B cell (primary cell): ENCODE results near the gene TF. TPM values are rescaled to one million over a fixed set of nuclear protein-coding genes. Genes with fewer than 3 reads are reported as not detected.
"Not testable (repeated sequence)": the region's sequence is repeated elsewhere in the genome, so short reads cannot be mapped to it uniquely, and the experiment has no call there.

Experiments
- ATAC-seq: fragments of 200-7000 bp; cut with Tn5 transposase; one replicate; pipeline ENCODE4 v1.10.0; 2021; ENCODE audit warnings: low read depth, mild to moderate bottlenecking, moderate number of reproducible peaks, moderate library complexity
- CTCF ChIA-PET: fragments of 350-600 bp; sonication (Branson Sonifier 250); formaldehyde crosslinking; loops from one replicate; lab custom pipeline; 2021; ENCODE audit warnings: antibody characterized with exemption, inconsistent platforms; lab: Charles Lee
- POLR2A ChIA-PET: fragments of 350-600 bp; sonication (Branson Sonifier 250); formaldehyde crosslinking; loops from one replicate; lab custom pipeline; 2021; ENCODE audit warnings: antibody characterized with exemption; lab: Charles Lee
- DNase-seq: peaks from one replicate; pipeline ENCODE4 v3.0.0; 2013
- H2AFZ ChIP-seq: 2 replicates; pipeline ENCODE4 v1.6.1; 2012; ENCODE audit warnings: mild to moderate bottlenecking, low read depth, low read length; ENCODE audit not compliant: insufficient read depth, poor library complexity, severe bottlenecking
- H3K27ac ChIP-seq, 2 donors: 1 replicate in 1 of 2; 2 replicates in 1 of 2; pipeline ENCODE4 v1.5.1; 2012 to 2013; ENCODE audit warnings: low read length in 2 of 2, mild to moderate bottlenecking in 2 of 2, moderate library complexity in 1 of 2
- H3K27me3 ChIP-seq, 4 experiments: fragments of 200-600 bp in 1 of 4; sonication (generic) in 1 of 4; replicated peaks in 1 of 4; 1 replicate in 2 of 4; 2 replicates in 2 of 4; pipeline versions ENCODE4 v1.6.1 to v1.7.0; 2013 to 2016; ENCODE audit warnings: low read length in 3 of 4, mild to moderate bottlenecking in 2 of 4, mixed read lengths in 1 of 4, moderate library complexity in 1 of 4; ENCODE audit not compliant: insufficient read depth in 4 of 4, control insufficient read depth in 3 of 4; ENCODE audit errors: control extremely low read depth in 1 of 4
- H3K36me3 ChIP-seq, 2 experiments: replicated peaks in 1 of 2; 1 replicate in 1 of 2; 2 replicates in 1 of 2; pipeline versions ENCODE4 v1.6.1 to v1.7.1; 2013; ENCODE audit warnings: low read length in 1 of 2; ENCODE audit not compliant: insufficient read depth in 2 of 2, control insufficient read depth in 1 of 2; ENCODE audit errors: control extremely low read depth in 1 of 2, extremely low read depth in 1 of 2
- H3K4me1 ChIP-seq, 2 donors: fragments of 200-600 bp in 1 of 2; sonication (generic) in 1 of 2; 1 replicate in 1 of 2; 2 replicates in 1 of 2; pipeline versions ENCODE4 v1.5.1 to v1.6.1; 2013 to 2017; ENCODE audit warnings: low read length in 2 of 2; ENCODE audit not compliant: control insufficient read depth in 2 of 2, insufficient read depth in 2 of 2
- H3K4me2 ChIP-seq: replicated peaks from 2 replicates; pipeline ENCODE3; 2012; ENCODE audit warnings: mild to moderate bottlenecking, low read depth, low read length; ENCODE audit not compliant: poor library complexity, severe bottlenecking
- H3K4me3 ChIP-seq, 5 experiments: fragments of 200-600 bp in 1 of 5; sonication (generic) in 1 of 5; 1 replicate in 3 of 5; 2 replicates in 2 of 5; pipeline versions ENCODE4 v1.5.1 to v1.7.0; 2011 to 2016; ENCODE audit warnings: low read length in 4 of 5, mild to moderate bottlenecking in 4 of 5, low read depth in 2 of 5, control low read depth in 1 of 5, moderate library complexity in 1 of 5; ENCODE audit not compliant: insufficient read depth in 1 of 5; ENCODE audit errors: control extremely low read depth in 1 of 5, extremely low read depth in 1 of 5
- H3K79me2 ChIP-seq: fragments of 200-600 bp; sonication (generic); one replicate; pipeline ENCODE4 v1.6.0; 2016; ENCODE audit warnings: low read length; ENCODE audit not compliant: control insufficient read depth, insufficient read depth
- H3K9ac ChIP-seq: fragments of 200-600 bp; sonication (generic); 2 replicates; pipeline ENCODE4 v1.6.1; 2017; ENCODE audit warnings: mild to moderate bottlenecking, low read length, moderate library complexity
- H3K9me3 ChIP-seq, 3 donors: one replicate each; pipeline versions ENCODE4 v1.6.1 to v1.7.1; 2013; ENCODE audit warnings: low read length in 2 of 3; ENCODE audit not compliant: control insufficient read depth in 2 of 3, insufficient read depth in 1 of 3; ENCODE audit errors: control extremely low read depth in 1 of 3
- H4K20me1 ChIP-seq: 2 replicates; pipeline ENCODE4 v1.6.0; 2012; ENCODE audit warnings: mild to moderate bottlenecking, low read length; ENCODE audit not compliant: insufficient read depth, control insufficient read depth, poor library complexity, severe bottlenecking
- H3K27ac Mint-ChIP-seq: one replicate; pipeline ENCODE4 v1.8.0; 2021; ENCODE audit warnings: mixed read lengths
- H3K27me3 Mint-ChIP-seq: one replicate; pipeline ENCODE4 v1.8.0; 2021; ENCODE audit warnings: mixed read lengths
- H3K4me1 Mint-ChIP-seq: one replicate; pipeline ENCODE4 v1.8.0; 2021; ENCODE audit warnings: mixed read lengths
- H3K4me3 Mint-ChIP-seq: one replicate; pipeline ENCODE4 v1.8.0; 2021; ENCODE audit warnings: mixed read lengths
- H3K9me3 Mint-ChIP-seq: one replicate; pipeline ENCODE4 v1.8.0; 2022; ENCODE audit warnings: mixed read lengths; ENCODE audit not compliant: insufficient read depth
- CTCF ChIP-seq: fragments of 200-600 bp; IDR thresholded peaks from one replicate; pipeline ENCODE4 v1.8.0; 2022; ENCODE audit warnings: antibody characterized with exemption, mild to moderate bottlenecking
- EZH2 ChIP-seq: IDR thresholded peaks from 2 replicates; pipeline ENCODE4 v1.6.1; 2012; ENCODE audit warnings: borderline replicate concordance, low read depth, mild to moderate bottlenecking, moderate library complexity, low read length; ENCODE audit not compliant: insufficient read depth, poor library complexity, severe bottlenecking
- WGBS: methylation state at CpG from one replicate; pipeline ENCODE4 v1.1.5; 2013; ENCODE audit warnings: missing lambda C conversion rate; ENCODE audit not compliant: insufficient coverage; 5-methylcytosine and 5-hydroxymethylcytosine counted together
- intact Hi-C: fragments of 100-400 bp; cut with micrococcal nuclease; formaldehyde crosslinking; loops from one replicate; pipeline ENCODE4 v1.10.0; 2022
- polyA plus RNA-seq: library from polyadenylated mRNA; depleted of rRNA; stranded (reverse); fragments of >200 nt; gene quantifications from 2 replicates; pipeline ENCODE4 v1.2.3, GENCODE V29; 2012
- total RNA-seq, 2 donors: library from RNA; stranded (reverse); fragments of 120-200 nt in 1 of 2; gene quantifications; 1 replicate in 1 of 2; 2 replicates in 1 of 2; pipeline versions ENCODE4 v1.2.3 to v1.2.4, GENCODE V29; 2013 to 2022

The TF gene
- total and polyA plus RNA-seq, 2 donors (not counting 1 experiment from before 2014, with no cell fraction given): 0.27 to 0.37 TPM

- ATAC-seq (no peak), DNase-seq (no peak)
- POLR2A ChIA-PET: no interaction called here
- no peak overlapping the region for H3K27ac ChIP-seq
- no peak overlapping the region for H3K27ac Mint-ChIP-seq
- H3K4me3 Mint-ChIP-seq: no peak overlapping the region
- H3K4me1 Mint-ChIP-seq: no peaks in the 10 kb centered on the region
- CTCF ChIA-PET: no interaction called here
- peaks cover 4% of the 10 kb centered on the region for H3K9me3 Mint-ChIP-seq
- H4K20me1 ChIP-seq: no peaks in the 10 kb centered on the region
- H3K4me3 ChIP-seq: no peak overlapping the region
- peaks cover 0 to 11% (median 4%) of the 10 kb centered on the region in 4 experiments for H3K27me3 ChIP-seq
- H3K79me2 ChIP-seq: no peaks in the 10 kb centered on the region
- H2AFZ ChIP-seq: no peak overlapping the region
- intact Hi-C loops: no loop called here
- H3K9ac ChIP-seq: no peak overlapping the region
- H3K4me2 ChIP-seq: no peak overlapping the region
- H3K4me1 ChIP-seq: no peaks in the 10 kb centered on the region
- no peaks in the 10 kb centered on the region for H3K9me3 ChIP-seq
- no peaks in the 10 kb centered on the region for H3K36me3 ChIP-seq
- H3K27me3 Mint-ChIP-seq: peaks cover 39% of the 10 kb centered on the region
- TF ChIP-seq CTCF (no peak), EZH2 (no peak)
Observed at GRCh38 chr3:133730993-133731392, 15.2 kb upstream of the TF start.

- H4K20me1 ChIP-seq, H3K4me3 Mint-ChIP-seq, H3K4me1 Mint-ChIP-seq, H3K27ac Mint-ChIP-seq, H2AFZ ChIP-seq, DNase-seq, H3K4me3 ChIP-seq, POLR2A ChIA-PET, H3K9me3 Mint-ChIP-seq, H3K79me2 ChIP-seq, H3K9ac ChIP-seq, H3K4me2 ChIP-seq, H3K36me3 ChIP-seq, H3K4me1 ChIP-seq, H3K27ac ChIP-seq, H3K9me3 ChIP-seq, CTCF ChIA-PET, ATAC-seq, intact Hi-C loops: not testable (repeated sequence)
- WGBS: 79% methylated on average over 5 of the region's 6 CpGs
- H3K27me3 Mint-ChIP-seq: peaks cover 43% of the 10 kb centered on the region
- H3K27me3 ChIP-seq: peaks cover 0 to 11% (median 4%) of the 10 kb centered on the region in 4 experiments
Observed at GRCh38 chr3:133732231-133732630, 14.0 kb upstream of the TF start.
